Uterus (tissue), 2 donors: ENCODE results near the gene KIRREL3.

ENCODE experiments used
- CTCF ChIP-seq, 4 experiments: fragments of 200-600 bp in 2 of 4; fragments of 450-650 bp in 2 of 4; sonication (generic) in 2 of 4; IDR thresholded peaks; one replicate each; pipeline ENCODE4 v1.5.1; 2016 to 2019; ENCODE audit warnings: antibody characterized with exemption in 4 of 4, mild to moderate bottlenecking in 2 of 4, moderate library complexity in 1 of 4
- POLR2A ChIP-seq, 2 donors: fragments of 450-650 bp; IDR thresholded peaks; one replicate each; pipeline ENCODE4 v1.6.1; 2016; ENCODE audit warnings: antibody characterized with exemption in 2 of 2, mild to moderate bottlenecking in 1 of 2, moderate library complexity in 1 of 2

GRCh38 chr11:126732981-126733380, 267.6 kb downstream of the KIRREL3 start:
- no peak for TF ChIP-seq POLR2A (IDR thresholded peaks at IDR 0.05)
- no peak for TF ChIP-seq CTCF (IDR thresholded peaks at IDR 0.05)
